ENCODE results near the gene ASAP3.
"Not testable (repeated sequence)": the region's sequence is repeated elsewhere in the genome, so short reads cannot be mapped to it uniquely, and the experiment has no call there.

Gene ASAP3

DNA sequence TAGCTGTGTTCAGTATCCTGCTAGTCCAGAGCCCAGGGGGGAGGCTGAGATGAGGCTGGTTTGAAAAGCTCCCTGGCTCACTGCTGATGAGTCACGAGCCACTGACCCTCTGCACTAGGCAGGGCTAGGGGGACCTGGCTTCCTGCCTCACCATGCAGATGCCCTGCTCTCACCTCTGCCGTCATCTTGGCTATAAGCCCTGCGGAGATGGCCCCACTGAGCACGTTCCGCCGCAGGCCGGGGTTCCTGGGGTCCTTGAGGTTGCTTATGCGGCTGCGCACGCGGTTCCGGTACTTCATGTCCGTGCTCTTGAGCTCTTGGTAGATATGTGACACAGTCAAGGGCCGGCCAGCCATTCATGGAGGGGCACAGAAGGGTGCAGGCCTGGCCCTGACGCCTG, 90.3 kb downstream of the ASAP3 start:
- DNase-seq: peak; percentile 57

DNA sequence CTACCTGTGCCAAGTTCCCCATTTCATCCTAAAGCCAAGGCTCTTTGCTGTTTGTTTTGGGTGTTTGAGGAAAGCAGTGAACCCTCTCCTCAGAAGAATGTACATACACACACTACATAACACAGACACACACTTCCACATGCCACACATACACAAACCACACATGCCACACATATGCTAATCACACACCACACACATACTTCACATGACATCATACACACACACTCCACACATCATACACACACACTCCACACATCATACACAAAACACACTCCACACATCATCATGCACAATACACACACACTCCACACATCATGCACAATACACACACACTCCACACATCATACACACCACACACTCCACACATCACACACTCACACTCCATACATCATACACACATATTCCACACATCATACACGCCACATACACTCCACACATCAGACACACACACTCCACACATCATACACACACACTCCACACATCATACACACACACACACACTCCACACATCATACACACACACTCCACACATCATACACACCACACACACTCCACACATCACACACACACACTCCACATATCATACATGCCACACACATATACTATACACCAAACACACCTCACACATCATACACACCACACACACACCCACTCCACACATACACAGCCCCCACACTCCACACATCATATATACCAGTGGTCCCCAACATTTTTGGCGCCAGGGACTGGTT, 91.7 kb downstream of the ASAP3 start:
- DNase-seq: no peak

DNA sequence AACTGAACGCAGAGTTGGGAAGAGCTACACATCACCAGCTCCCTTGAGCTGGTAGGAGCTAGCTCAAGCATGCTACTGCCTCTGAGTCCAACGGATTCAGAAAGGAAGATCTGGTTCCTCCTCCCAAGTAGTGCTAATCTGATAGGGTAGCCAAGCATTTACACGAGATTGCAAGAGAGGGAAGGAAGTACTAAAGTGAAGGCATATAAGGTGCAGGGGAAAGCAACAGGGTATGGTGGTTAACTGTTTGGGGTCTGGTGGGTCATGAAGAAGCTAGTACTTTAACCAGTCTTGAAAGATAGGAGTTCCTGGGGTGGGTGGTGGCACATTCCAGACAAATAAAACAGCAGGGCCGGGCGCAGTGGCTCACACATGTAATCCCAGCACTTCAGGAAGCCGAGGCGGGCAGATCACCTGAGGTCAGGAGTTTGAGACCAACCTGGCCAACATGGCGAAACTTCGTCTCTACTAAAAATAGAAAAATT, 94.1 kb downstream of the ASAP3 start:
- no peak for DNase-seq

DNA sequence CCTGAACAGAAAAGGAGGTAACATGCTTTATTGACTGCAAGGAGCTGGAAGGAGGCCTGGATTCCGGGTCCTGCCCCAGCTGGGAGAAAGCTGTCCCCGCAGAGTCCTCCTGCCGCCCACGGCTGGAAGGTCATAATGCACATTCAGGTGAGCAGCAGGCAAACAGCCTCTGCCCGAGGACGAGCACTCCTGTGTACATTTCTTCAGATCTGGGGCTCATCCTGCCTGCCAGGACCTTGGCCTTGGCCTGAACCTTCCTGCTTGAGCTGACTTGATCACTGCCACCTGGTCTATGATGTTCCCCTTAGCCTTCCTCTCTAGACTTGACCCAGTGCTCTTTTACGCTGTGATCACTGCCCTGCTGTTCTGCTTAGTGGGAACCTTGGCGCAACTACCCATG, 96.5 kb downstream of the ASAP3 start:
- no peak for DNase-seq

DNA sequence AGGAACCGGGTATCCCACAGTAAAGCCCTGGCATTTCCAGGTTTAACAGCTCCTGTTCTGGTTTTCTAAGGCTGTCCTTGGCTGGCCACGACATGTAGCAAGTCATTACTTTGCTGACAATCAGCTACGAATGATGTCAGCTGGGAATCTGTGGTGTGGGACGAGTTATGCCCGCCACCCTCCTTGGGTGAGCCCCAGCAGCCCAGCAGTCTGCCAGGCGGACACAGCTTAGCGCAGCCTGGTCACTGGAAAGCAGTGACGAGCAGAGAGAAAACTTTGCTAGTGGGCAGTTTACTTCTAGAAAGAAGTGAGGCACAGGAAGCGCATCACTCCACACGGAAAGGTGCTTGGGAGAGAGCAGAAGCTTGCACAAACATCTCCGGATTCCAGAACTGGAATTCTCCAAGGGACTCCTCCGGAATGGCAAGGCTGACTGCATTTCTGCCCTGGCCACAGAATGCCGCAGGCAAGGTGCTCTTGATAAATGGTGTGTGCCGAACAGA, 98.8 kb downstream of the ASAP3 start:
- DNase-seq: no peak

DNA sequence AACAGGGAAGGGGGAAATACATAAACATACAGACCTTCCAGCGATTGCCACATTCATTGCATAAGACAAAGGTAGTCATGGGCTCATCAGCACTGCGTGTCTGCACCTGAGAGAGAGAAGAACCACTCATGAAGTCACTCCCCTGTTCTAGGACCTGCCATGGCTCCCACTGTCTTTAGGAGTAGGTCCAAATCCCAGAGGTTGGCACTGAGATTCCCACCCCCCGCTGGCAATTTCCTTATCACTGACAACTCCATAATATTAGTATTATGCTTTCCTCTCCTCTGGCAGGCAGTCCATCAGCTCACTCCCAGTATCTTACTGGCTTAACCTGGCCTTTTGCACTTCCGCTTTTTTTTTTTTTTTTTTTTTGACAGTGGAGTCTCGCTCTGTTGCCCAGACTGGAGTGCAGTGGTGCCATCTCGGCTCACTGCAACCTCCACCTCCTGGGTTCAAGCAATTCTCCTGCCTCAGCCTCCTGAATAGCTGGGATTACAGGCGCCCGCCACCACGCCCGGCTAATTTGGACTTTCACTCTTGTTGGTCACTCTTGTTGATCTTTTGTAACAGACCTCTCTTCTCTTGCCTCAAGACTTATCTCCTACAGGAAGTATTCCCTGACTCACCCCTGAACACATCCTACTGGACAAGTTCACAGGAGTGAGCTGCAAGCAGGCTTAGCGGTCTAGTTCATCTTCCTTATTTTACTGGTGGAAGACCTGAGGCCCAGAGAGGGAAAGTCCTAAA, 99.5 kb downstream of the ASAP3 start:
- DNase-seq: no peak

DNA sequence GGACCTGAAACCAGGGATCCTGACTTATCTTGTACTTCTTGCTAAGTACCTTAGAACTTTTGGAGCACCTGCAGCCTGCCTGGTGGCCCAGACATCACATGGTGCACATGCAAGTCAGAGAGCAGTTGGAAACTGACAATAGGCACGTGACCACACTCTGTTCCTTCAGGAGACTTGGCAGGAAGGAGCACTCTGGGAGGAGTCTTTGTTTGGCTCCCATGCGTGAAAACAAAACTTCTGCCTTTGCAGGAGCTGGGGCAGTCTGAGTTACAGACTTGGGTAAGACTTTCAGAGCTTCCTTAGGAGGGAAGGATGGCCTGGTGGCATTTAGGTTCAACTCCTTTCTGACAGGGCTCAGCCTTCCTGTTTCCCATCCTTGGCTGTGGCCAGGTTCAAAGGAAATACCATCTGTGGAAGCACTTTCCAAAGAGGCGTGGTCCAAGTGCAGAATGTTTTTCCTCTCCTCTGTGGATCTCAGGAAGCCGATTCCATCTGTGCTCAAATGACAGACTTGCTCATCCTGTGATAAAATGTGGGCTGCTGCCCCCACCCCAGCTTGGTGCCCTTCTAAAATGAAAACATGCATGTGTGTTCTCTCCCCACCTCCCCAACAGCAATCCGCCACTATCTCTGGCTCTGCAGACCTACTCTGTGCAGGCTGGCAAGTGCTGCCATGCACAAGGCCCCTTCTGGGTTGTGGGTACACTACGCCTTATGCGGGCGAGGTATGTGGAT, 100.2 kb downstream of the ASAP3 start:
- DNase-seq: no peak

DNA sequence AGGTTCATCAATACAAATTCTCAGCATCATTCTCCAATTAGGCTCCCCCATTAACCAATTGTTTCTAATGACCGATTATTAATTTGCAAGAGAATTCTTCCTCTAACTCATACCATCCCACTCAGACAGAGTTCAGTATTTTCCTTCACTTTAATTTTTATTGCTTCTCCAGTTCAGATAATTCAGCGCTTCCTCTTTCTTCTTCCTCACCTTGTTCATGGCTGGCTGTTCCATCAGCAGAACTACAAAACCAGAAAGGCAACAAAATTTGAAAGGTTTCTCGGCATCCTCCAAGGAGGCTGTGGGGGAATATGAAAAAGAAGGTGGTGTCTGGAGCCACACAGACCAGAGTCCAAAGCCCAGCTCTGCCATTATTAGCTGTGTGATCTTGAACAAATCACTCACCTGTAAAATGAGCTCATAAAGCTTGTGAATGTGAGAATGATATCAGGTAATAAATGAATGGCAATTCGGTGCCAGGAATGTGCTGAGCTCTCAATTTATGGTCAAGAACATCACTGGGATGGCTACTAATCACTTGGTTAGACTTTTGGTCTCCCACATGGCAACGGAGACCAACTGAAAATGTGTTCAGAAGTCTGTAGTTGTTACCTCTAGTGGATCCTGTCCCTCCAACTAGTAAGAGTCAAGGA, 102.6 kb downstream of the ASAP3 start:
- DNase-seq: no peak

DNA sequence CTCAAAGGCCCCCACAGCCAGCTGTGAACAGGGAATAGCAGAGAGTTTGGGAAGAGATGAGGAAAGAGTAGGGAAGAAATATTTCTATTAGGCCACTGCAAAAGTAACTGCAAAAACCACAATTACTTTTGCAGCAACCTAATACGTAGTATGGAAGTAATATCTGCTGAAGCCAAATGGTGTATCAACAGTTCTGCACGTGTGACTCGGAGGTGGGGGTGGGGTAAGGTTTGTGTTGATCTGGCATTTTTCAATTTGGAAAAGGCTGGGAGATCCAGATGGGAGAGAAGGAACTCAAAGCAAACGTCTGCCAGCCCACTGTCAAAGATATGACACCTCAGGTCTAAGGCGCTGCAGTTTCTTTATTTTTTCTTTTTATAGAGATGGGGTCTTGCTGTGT, 103.3 kb downstream of the ASAP3 start:
- no peak for DNase-seq

DNA sequence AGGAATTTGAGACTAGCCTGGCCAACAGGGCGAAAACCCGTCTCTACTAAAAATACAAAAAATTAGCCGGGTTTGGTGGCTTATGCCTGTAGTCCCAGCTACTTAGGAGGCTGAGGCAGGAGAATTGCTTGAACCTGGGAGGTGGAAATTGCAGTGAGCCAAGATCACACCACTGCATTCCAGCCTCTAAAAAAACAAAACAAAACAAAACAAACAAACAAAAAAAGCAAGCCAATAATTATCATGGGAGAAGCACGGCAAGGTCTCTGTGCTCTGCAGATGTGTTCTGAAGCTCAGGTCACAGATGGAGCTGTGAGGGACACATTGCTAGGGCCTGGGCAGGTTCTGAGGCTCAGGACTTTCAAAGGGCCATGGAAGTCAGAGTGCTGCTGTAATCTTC, 103.7 kb downstream of the ASAP3 start:
- DNase-seq: not testable (repeated sequence)

Measured in GOT3 (cell line).